ENCODE measurements around the gene RNF145. TPM values are rescaled to one million over a fixed set of nuclear protein-coding genes. Genes with fewer than 3 reads are reported as not detected.

The RNF145 gene
- total RNA-seq, 2 experiments from 2014 or later: 77.5 to 87.5 TPM

- Mint-ChIP-seq H3K27me3 (no peaks in the 10 kb centered on the region), H3K9me3 (peaks cover 2% of the 10 kb centered on the region), H3K4me3 (no peak overlapping the region), H3K27ac (no peak overlapping the region), H3K4me1 (ENCODE audit: low read depth) (peaks cover 23% of the 10 kb centered on the region), H3K36me3 (ENCODE audit: low read depth) (peaks cover under 1% of the 10 kb centered on the region)
- POLR2A ChIA-PET: interaction anchor here (0.5 kb wide), 1 partner anchor 51 kb away, joined by 3 read pairs; no protein-coding TSS in a partner anchor
- no peak for DNase-seq
- CTCF ChIA-PET: interaction anchor here (1.3 kb wide), 1 partner anchor 101 kb away, joined by 3 read pairs; no protein-coding TSS in a partner anchor
- ATAC-seq: no peak
- intact Hi-C loops (cut with micrococcal nuclease): no loop called here
- no peak for TF ChIP-seq CTCF (IDR thresholded peaks at IDR 0.05)
These were observed 6.5 kb upstream of the RNF145 start for GRCh38 chr5:159215886-159216285.

- TF ChIP-seq CTCF (IDR thresholded peaks at IDR 0.05): no peak
- ChIA-PET CTCF (interaction anchor here (0.9 to 2.0 kb wide), 3 partner anchors 48 to 1891 kb away, joined by 4 to 14 read pairs (median 5); partner anchors contain the start of gene UBLCP1), POLR2A (no interaction called here)
- intact Hi-C loops (cut with micrococcal nuclease): no loop called here
- ATAC-seq: no peak
- Mint-ChIP-seq H3K27ac (no peak overlapping the region), H3K36me3 (ENCODE audit: low read depth) (peaks cover 5% of the 10 kb centered on the region), H3K4me1 (ENCODE audit: low read depth) (peaks cover 35% of the 10 kb centered on the region), H3K4me3 (no peak overlapping the region), H3K27me3 (no peaks in the 10 kb centered on the region), H3K9me3 (peaks cover 2% of the 10 kb centered on the region)
- DNase-seq: no peak
These were observed 5.3 kb upstream of the RNF145 start for GRCh38 chr5:159214486-159215271.

- DNase-seq (no peak), ATAC-seq (no peak)
- Mint-ChIP-seq H3K27ac (no peak overlapping the region), H3K36me3 (ENCODE audit: low read depth) (peaks cover 13% of the 10 kb centered on the region), H3K4me1 (ENCODE audit: low read depth) (peaks cover 37% of the 10 kb centered on the region), H3K9me3 (peaks cover 2% of the 10 kb centered on the region), H3K4me3 (no peak overlapping the region), H3K27me3 (no peaks in the 10 kb centered on the region)
- no peak for TF ChIP-seq CTCF (IDR thresholded peaks at IDR 0.05)
- ChIA-PET CTCF (no interaction called here), POLR2A (interaction anchor here (0.5 kb wide), 1 partner anchor 142 kb away, joined by 3 read pairs; no protein-coding TSS in a partner anchor)
- intact Hi-C loops (cut with micrococcal nuclease): no loop called here
These were observed 3.5 kb upstream of the RNF145 start for GRCh38 chr5:159212657-159213462.

GRCh38 chr5:159211729-159212174 is 2.4 kb upstream of the RNF145 start:
- Mint-ChIP-seq H3K4me1 (ENCODE audit: low read depth) (peaks cover 34% of the 10 kb centered on the region), H3K27me3 (no peaks in the 10 kb centered on the region), H3K36me3 (ENCODE audit: low read depth) (peaks cover 21% of the 10 kb centered on the region), H3K4me3 (no peak overlapping the region), H3K9me3 (no peaks in the 10 kb centered on the region), H3K27ac (no peak overlapping the region)
- no peak for TF ChIP-seq CTCF (IDR thresholded peaks at IDR 0.05)
- ChIA-PET CTCF (interaction anchor here (1.2 to 1.5 kb wide), 3 partner anchors 12 to 49 kb away, joined by 3 to 4 read pairs (median 3); no protein-coding TSS in a partner anchor), POLR2A (no interaction called here)
- DNase-seq (peak; percentile 14), ATAC-seq (no peak)
- intact Hi-C loops (cut with micrococcal nuclease): no loop called here

Data from activated CD8-positive, alpha-beta T cell treated with anti-CD3 and anti-CD28 coated beads for 36 hours (primary cell).